ENCODE measurements around the gene CHSY1.

Gene CHSY1

GRCh38 chr15:101272584-101272983 lies 20.7 kb upstream of the CHSY1 start:
- Histone ChIP-seq H3K4me3 (no peak overlapping the region), H3K27me3 (no peaks in the 10 kb centered on the region), H3K27ac (no peak overlapping the region), H3K4me1 (peaks cover 0 to 19% (median 14%) of the 10 kb centered on the region in 4 donors), H3K9me3 (no peaks in the 10 kb centered on the region), H3K36me3 (peaks cover 52 to 64% (median 55%) of the 10 kb centered on the region in 3 donors)
- no peak for DNase-seq
- intact Hi-C loops (cut with DNase I; ENCODE audit: low total_unique reads) = no loop called here
- no peak for TF ChIP-seq CTCF (IDR thresholded peaks at IDR 0.05)

GRCh38 chr15:101269479-101270223 lies 17.8 kb upstream of the CHSY1 start:
- Histone ChIP-seq H3K27me3 (no peaks in the 10 kb centered on the region), H3K4me3 (no peak overlapping the region), H3K36me3 (peaks cover 45 to 59% (median 49%) of the 10 kb centered on the region in 3 donors), H3K27ac (no peak overlapping the region), H3K9me3 (no peaks in the 10 kb centered on the region), H3K4me1 (peaks cover 0 to 5% (median 0%) of the 10 kb centered on the region in 4 donors)
- TF ChIP-seq CTCF (IDR thresholded peaks at IDR 0.05) = no peak
- intact Hi-C loops (cut with DNase I; ENCODE audit: low total_unique reads) = no loop called here
- no peak for DNase-seq

- Histone ChIP-seq H3K36me3 (peaks cover 23 to 37% (median 28%) of the 10 kb centered on the region in 3 donors), H3K27ac (peak overlapping the region; percentile 47 to 49), H3K4me1 (peaks cover 0 to 5% (median 0%) of the 10 kb centered on the region in 4 donors), H3K9me3 (no peaks in the 10 kb centered on the region), H3K4me3 (no peak overlapping the region), H3K27me3 (no peaks in the 10 kb centered on the region)
- intact Hi-C loops (cut with DNase I; ENCODE audit: low total_unique reads) = no loop called here
- peak; percentile 66 to 78 for DNase-seq
- no peak for TF ChIP-seq CTCF (IDR thresholded peaks at IDR 0.05)
These were observed 15.7 kb upstream of the CHSY1 start for GRCh38 chr15:101267320-101268104.

- H3K36me3 ChIP-seq = peaks cover 17 to 30% (median 21%) of the 10 kb centered on the region in 3 donors
- intact Hi-C loops (cut with DNase I; ENCODE audit: low total_unique reads) = no loop called here
- DNase-seq = no peak
- peak overlapping the region; percentile 47 to 49 for H3K27ac ChIP-seq
- no peak overlapping the region for H3K4me3 ChIP-seq
- peaks cover 0 to 5% (median 0%) of the 10 kb centered on the region in 4 donors for H3K4me1 ChIP-seq
- TF ChIP-seq CTCF (IDR thresholded peaks at IDR 0.05) = no peak
- no peaks in the 10 kb centered on the region for H3K9me3 ChIP-seq
- no peaks in the 10 kb centered on the region for H3K27me3 ChIP-seq
These were observed 14.9 kb upstream of the CHSY1 start for GRCh38 chr15:101266787-101267186.

- Histone ChIP-seq H3K4me1 (peaks cover 0 to 5% (median 0%) of the 10 kb centered on the region in 4 donors), H3K27ac (peak overlapping the region; percentile 22 to 49), H3K4me3 (no peak overlapping the region), H3K27me3 (no peaks in the 10 kb centered on the region), H3K36me3 (peaks cover 10 to 23% (median 13%) of the 10 kb centered on the region in 3 donors), H3K9me3 (no peaks in the 10 kb centered on the region)
- DNase-seq = peak in 1 of 2 donors; percentile 53
- TF ChIP-seq CTCF (IDR thresholded peaks at IDR 0.05) = no peak
- intact Hi-C loops (cut with DNase I; ENCODE audit: low total_unique reads) = no loop called here
These were observed 14.2 kb upstream of the CHSY1 start for GRCh38 chr15:101266034-101266433.
